Astrocyte (in vitro differentiated cells and primary cell): ENCODE measurements around the gene AFAP1L2.

Experiments
- CTCF ChIP-seq: IDR thresholded peaks from 2 replicates; pipeline ENCODE4 v1.5.1; 2011; ENCODE audit warnings: low read depth, mild to moderate bottlenecking, inconsistent platforms, low read length, moderate library complexity; ENCODE audit not compliant: insufficient read depth
- EZH2 ChIP-seq: IDR thresholded peaks from 2 replicates; pipeline ENCODE4 v1.6.1; 2012; ENCODE audit warnings: mild to moderate bottlenecking, low read length, inconsistent platforms; ENCODE audit not compliant: insufficient read depth

GRCh38 chr10:114311496-114312209 lies 92.6 kb downstream of the AFAP1L2 start:
- TF ChIP-seq CTCF (no peak), EZH2 (no peak)
